Brain microvascular endothelial cell (primary cell): ENCODE data around the gene DACH1.

ENCODE experiments used
- DNase-seq: peaks from one replicate; pipeline ENCODE4 v3.0.0-alpha.2; 2020
- H3K27ac ChIP-seq: fragments of 250-450 bp; sonication (Bioruptor Pico); 2 replicates; pipeline ENCODE4 v1.5.1; 2020; ENCODE audit warnings: mild to moderate bottlenecking, moderate library complexity
- H3K27me3 ChIP-seq: fragments of 250-450 bp; sonication (Bioruptor Pico); replicated peaks from 2 replicates; pipeline ENCODE4 v1.5.1; 2020; ENCODE audit warnings: mild to moderate bottlenecking
- H3K36me3 ChIP-seq: fragments of 250-450 bp; sonication (Bioruptor Pico); replicated peaks from 2 replicates; pipeline ENCODE4 v1.5.1; 2020; ENCODE audit warnings: mild to moderate bottlenecking
- H3K4me3 ChIP-seq: 2 replicates; pipeline ENCODE4 v1.5.1; 2011; ENCODE audit warnings: low read depth, mild to moderate bottlenecking, control low read depth, low read length, moderate library complexity
- in situ Hi-C: cut with HindIII; loops from 2 replicates; pipeline ENCODE4 v1.10.0; 2017; ENCODE audit warnings: low sequenced_read_pairs, low pct_ligation_motif_present
- TF ChIP-seq, protein P1 (sequence below): IDR thresholded peaks from 2 replicates; pipeline ENCODE4 v1.5.1; 2011; ENCODE audit warnings: low read depth, mild to moderate bottlenecking, moderate library complexity, low read length, control low read depth, inconsistent platforms; ENCODE audit errors: missing control alignments

Gene DACH1

DNA sequence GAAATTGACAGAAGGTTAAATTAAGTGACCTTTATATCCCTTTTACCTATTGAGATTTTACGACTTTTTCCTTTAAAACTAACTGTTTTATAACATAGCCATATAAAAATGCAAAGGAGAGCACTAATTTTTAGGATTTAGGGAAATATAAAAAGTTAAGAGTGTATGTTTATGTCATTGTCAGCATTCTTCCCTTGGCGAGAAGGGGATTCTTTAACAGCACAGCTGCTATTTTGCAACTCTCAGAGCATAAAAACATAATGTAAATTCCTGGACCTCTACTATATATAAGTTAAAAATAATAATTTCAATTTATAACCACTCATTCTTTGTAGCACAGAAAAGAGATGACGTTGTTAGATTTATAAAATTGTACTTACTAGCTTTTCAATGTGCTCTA lies 363.2 kb downstream of the DACH1 start:
- TF ChIP-seq, protein P1, sequence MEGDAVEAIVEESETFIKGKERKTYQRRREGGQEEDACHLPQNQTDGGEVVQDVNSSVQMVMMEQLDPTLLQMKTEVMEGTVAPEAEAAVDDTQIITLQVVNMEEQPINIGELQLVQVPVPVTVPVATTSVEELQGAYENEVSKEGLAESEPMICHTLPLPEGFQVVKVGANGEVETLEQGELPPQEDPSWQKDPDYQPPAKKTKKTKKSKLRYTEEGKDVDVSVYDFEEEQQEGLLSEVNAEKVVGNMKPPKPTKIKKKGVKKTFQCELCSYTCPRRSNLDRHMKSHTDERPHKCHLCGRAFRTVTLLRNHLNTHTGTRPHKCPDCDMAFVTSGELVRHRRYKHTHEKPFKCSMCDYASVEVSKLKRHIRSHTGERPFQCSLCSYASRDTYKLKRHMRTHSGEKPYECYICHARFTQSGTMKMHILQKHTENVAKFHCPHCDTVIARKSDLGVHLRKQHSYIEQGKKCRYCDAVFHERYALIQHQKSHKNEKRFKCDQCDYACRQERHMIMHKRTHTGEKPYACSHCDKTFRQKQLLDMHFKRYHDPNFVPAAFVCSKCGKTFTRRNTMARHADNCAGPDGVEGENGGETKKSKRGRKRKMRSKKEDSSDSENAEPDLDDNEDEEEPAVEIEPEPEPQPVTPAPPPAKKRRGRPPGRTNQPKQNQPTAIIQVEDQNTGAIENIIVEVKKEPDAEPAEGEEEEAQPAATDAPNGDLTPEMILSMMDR, result no peak
- H3K4me3 ChIP-seq, result no peak overlapping the region

DNA sequence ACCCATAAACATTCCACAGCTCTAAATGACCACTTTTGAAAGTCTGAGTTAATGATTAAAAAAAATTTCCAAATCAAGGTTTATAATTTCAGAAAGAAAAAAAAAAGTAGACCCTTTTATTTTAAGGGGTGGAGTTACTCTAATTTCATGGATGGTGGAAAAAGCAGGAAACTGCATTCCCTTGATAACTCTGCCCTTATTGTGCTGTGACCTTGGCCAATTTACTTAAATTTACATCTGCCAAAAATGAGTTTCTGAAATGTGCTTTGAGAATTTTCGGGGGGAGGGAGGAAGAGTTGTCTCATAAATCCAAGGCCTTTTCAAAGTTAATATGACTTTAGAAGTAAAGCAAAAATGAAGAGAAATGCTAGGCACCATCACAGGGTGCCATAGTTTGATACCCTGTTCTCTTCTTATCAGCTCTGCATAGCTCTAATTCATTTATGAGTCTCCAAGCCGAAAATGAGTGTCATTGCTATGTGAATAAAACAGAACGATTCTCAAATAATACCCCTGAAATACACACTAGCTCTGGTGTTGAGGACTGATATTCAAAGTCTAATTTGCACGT lies 367.0 kb downstream of the DACH1 start:
- Histone ChIP-seq H3K27ac (no peak overlapping the region), H3K27me3 (no peaks in the 10 kb centered on the region), H3K4me3 (no peak overlapping the region), H3K36me3 (no peaks in the 10 kb centered on the region)
- in situ Hi-C loops, result no loop called here
- TF ChIP-seq, protein P1, result no peak
- no peak for DNase-seq

More for the DNA sequence above, 363.2 kb downstream of the DACH1 start:
- Histone ChIP-seq H3K36me3 (no peaks in the 10 kb centered on the region), H3K27ac (no peak overlapping the region), H3K27me3 (no peaks in the 10 kb centered on the region)
- in situ Hi-C loops, result no loop called here
- DNase-seq, result no peak

GRCh38 chr13:71499235-71499634 lies 367.8 kb downstream of the DACH1 start:
- Histone ChIP-seq H3K36me3 (no peaks in the 10 kb centered on the region), H3K27me3 (no peaks in the 10 kb centered on the region), H3K4me3 (no peak overlapping the region), H3K27ac (no peak overlapping the region)
- in situ Hi-C loops, result no loop called here
- TF ChIP-seq, protein P1, result no peak
- no peak for DNase-seq

- TF ChIP-seq, protein P1, result no peak
- in situ Hi-C loops, result no loop called here
- Histone ChIP-seq H3K4me3 (no peak overlapping the region), H3K27me3 (no peaks in the 10 kb centered on the region), H3K36me3 (no peaks in the 10 kb centered on the region), H3K27ac (no peak overlapping the region)
- DNase-seq, result no peak
Observed at GRCh38 chr13:71493189-71493588, 373.8 kb downstream of the DACH1 start.

- H3K36me3 ChIP-seq, result no peaks in the 10 kb centered on the region
- no peak for DNase-seq
- TF ChIP-seq, protein P1, result no peak
- no peak overlapping the region for H3K27ac ChIP-seq
- no peaks in the 10 kb centered on the region for H3K27me3 ChIP-seq
- in situ Hi-C loops, result no loop called here
- H3K4me3 ChIP-seq, result no peak overlapping the region
Observed at GRCh38 chr13:71492346-71492871, 374.6 kb downstream of the DACH1 start.

DNA sequence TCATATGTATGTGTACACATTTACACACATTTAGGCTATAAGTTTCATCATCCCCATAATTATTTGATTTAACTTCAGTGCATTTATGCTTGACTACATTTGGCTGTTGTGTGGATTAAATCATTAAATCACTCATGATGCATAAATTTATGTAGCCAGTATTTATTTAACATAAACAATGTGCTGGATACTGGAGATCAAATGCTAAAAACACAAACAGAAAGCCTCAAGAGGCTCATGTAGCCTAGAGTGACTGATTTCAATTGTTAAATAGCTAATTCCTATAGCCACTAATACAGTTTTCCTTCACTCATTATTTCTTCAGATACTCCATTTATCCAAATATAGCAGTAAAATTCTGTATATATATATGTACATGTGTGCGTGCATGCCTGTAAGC lies 376.0 kb downstream of the DACH1 start:
- Histone ChIP-seq H3K27me3 (no peaks in the 10 kb centered on the region), H3K4me3 (no peak overlapping the region), H3K36me3 (no peaks in the 10 kb centered on the region), H3K27ac (no peak overlapping the region)
- DNase-seq, result no peak
- in situ Hi-C loops, result no loop called here
- TF ChIP-seq, protein P1, result no peak
